GM23248 (cell line): Measurements from ENCODE around the gene IFT20. TPM values are rescaled to one million over a fixed set of nuclear protein-coding genes. Genes with fewer than 3 reads are reported as not detected.
A peak's percentile ranks its signal among the peaks of the same experiment; 100 is the strongest.

ENCODE experiments used
- DNase-seq: peaks from one replicate; pipeline ENCODE4 v3.0.0-alpha.2; 2015
- H2AFZ ChIP-seq: fragments of 200-600 bp; sonication (generic); 2 replicates; pipeline ENCODE4 v1.6.1; 2016; ENCODE audit warnings: antibody characterized with exemption
- H3F3A ChIP-seq: fragments of 200-600 bp; sonication (generic); 2 replicates; pipeline ENCODE4 v1.6.1; 2016; ENCODE audit warnings: mild to moderate bottlenecking, antibody characterized with exemption, mixed run types; ENCODE audit not compliant: insufficient read depth
- H3K27ac ChIP-seq: fragments of 200-600 bp; sonication (generic); 2 replicates; pipeline ENCODE4 v1.5.1; 2016; ENCODE audit warnings: mild to moderate bottlenecking
- H3K27me3 ChIP-seq: fragments of 200-600 bp; sonication (generic); replicated peaks from 2 replicates; pipeline ENCODE4 v1.6.1; 2016; ENCODE audit warnings: mild to moderate bottlenecking; ENCODE audit not compliant: insufficient read depth
- H3K36me3 ChIP-seq: fragments of 200-600 bp; sonication (generic); 2 replicates; pipeline ENCODE4 v1.6.1; 2016; ENCODE audit warnings: low read depth, mild to moderate bottlenecking
- H3K4me1 ChIP-seq: fragments of 200-600 bp; sonication (generic); 2 replicates; pipeline ENCODE4 v1.6.1; 2016; ENCODE audit warnings: mild to moderate bottlenecking; ENCODE audit not compliant: insufficient read depth
- H3K4me2 ChIP-seq: fragments of 200-600 bp; sonication (generic); one replicate; pipeline ENCODE4 v1.6.1; 2016; ENCODE audit warnings: mild to moderate bottlenecking; ENCODE audit not compliant: unreplicated experiment
- H3K4me3 ChIP-seq: fragments of 200-600 bp; sonication (generic); 2 replicates; pipeline ENCODE4 v1.5.1; 2016; ENCODE audit warnings: mild to moderate bottlenecking
- H3K79me2 ChIP-seq: fragments of 200-600 bp; sonication (generic); 2 replicates; pipeline ENCODE4 v1.6.1; 2016; ENCODE audit warnings: mild to moderate bottlenecking; ENCODE audit not compliant: insufficient read depth
- H3K9ac ChIP-seq: fragments of 200-600 bp; sonication (generic); 2 replicates; pipeline ENCODE4 v1.6.1; 2016; ENCODE audit warnings: mild to moderate bottlenecking
- H3K9me2 ChIP-seq: fragments of 200-600 bp; sonication (generic); 2 replicates; pipeline ENCODE4 v1.6.1; 2016; ENCODE audit warnings: mixed run types, mild to moderate bottlenecking, moderate library complexity; ENCODE audit not compliant: insufficient read depth
- H3K9me3 ChIP-seq: fragments of 200-600 bp; sonication (generic); one replicate; pipeline ENCODE4 v1.6.1; 2017; ENCODE audit warnings: low read depth
- H4K20me1 ChIP-seq: fragments of 200-600 bp; sonication (generic); 2 replicates; pipeline ENCODE4 v1.6.0; 2016; ENCODE audit not compliant: insufficient read depth
- EZH2 ChIP-seq: fragments of 200-600 bp; sonication (generic); IDR thresholded peaks from 2 replicates; pipeline ENCODE4 v1.6.1; 2018; ENCODE audit warnings: antibody characterized with exemption, mild to moderate bottlenecking; ENCODE audit not compliant: insufficient read depth, poor library complexity, severe bottlenecking
- EZH2phosphoT487 ChIP-seq: fragments of 200-600 bp; sonication (generic); IDR thresholded peaks from 2 replicates; pipeline ENCODE4 v1.6.1; 2018; ENCODE audit warnings: antibody characterized with exemption, moderate library complexity, mild to moderate bottlenecking, low read depth; ENCODE audit not compliant: insufficient read depth
- WGBS, 2 experiments: methylation state at CpG; one replicate each; pipeline ENCODE4 v1.1.6; 2015 to 2017; ENCODE audit warnings: low lambda C conversion rate in 2 of 2, low coverage in 1 of 2; ENCODE audit errors: missing lambda C conversion rate in 2 of 2; 5-methylcytosine and 5-hydroxymethylcytosine counted together
- in situ Hi-C: fragments of 300-500 bp; cut with MboI; formaldehyde crosslinking; loops from 2 replicates; pipeline ENCODE4 v1.15.0; 2020
- polyA plus RNA-seq: library from polyadenylated mRNA; unstranded; fragments of >200 nt; fragmentation: Nextera tagmentation; extraction: Ambion mirVana; gene quantifications from 2 replicates; pipeline ENCODE4 v1.2.1, GENCODE V29; 2016
- total RNA-seq: library from RNA; depleted of rRNA; stranded (reverse); fragments of >200 nt; shearing (Covaris generic); gene quantifications from 2 replicates; pipeline ENCODE4 v1.2.3, GENCODE V29; 2014

IFT20 gene
- total and polyA plus RNA-seq, 2 experiments from 2014 or later = 80.5 to 111 TPM

- WGBS, 2 experiments = 85 to 94% methylated on average over 9 of the region's 9 CpGs
- TF ChIP-seq EZH2phosphoT487 (no peak), EZH2 (no peak)
- H4K20me1 ChIP-seq = no peaks in the 10 kb centered on the region
- no peak overlapping the region for H2AFZ ChIP-seq
- peak; percentile 24 for DNase-seq
- no peak overlapping the region for H3K9ac ChIP-seq
- no peak overlapping the region for H3K4me3 ChIP-seq
- in situ Hi-C loops = no loop called here
- H3K4me2 ChIP-seq = no peak overlapping the region
- no peaks in the 10 kb centered on the region for H3K9me3 ChIP-seq
- H3K4me1 ChIP-seq = no peaks in the 10 kb centered on the region
- peaks cover 14% of the 10 kb centered on the region; the same call in 1 of the 2 replicates for H3F3A ChIP-seq
- H3K36me3 ChIP-seq = peaks cover 11% of the 10 kb centered on the region; the same call in 1 of the 2 replicates
- H3K79me2 ChIP-seq = peaks cover 26% of the 10 kb centered on the region
- no peak overlapping the region for H3K27ac ChIP-seq
- no peaks in the 10 kb centered on the region for H3K9me2 ChIP-seq
- H3K27me3 ChIP-seq = no peaks in the 10 kb centered on the region
Measured at GRCh38 chr17:28327031-28327607, 8.2 kb downstream of the IFT20 start.

DNA sequence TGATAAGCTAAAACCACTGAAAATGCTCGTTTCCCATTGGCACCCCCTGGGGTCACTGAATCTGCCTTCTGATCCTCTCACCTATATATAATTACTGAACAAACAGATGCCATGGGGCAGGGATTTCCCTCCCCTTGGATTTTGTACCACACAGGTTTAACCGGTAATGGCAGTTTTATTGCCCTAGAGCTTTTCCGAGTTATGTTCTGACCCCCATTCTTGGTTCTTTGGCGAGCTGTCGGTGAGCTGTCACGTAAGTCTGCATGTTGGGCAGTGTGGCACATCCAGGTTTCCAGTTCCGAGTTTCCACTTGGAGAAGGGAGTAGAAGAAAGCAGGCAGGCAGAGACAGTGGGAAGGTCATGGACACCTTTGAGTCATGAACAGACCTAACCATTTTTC, 9.2 kb downstream of the IFT20 start:
- H3K4me2 ChIP-seq = no peak overlapping the region
- no peaks in the 10 kb centered on the region for H3K9me2 ChIP-seq
- H3K79me2 ChIP-seq = peaks cover 16% of the 10 kb centered on the region
- H3K9ac ChIP-seq = no peak overlapping the region
- H3K36me3 ChIP-seq = peaks cover 11% of the 10 kb centered on the region; the same call in 1 of the 2 replicates
- TF ChIP-seq EZH2phosphoT487 = no peak
- TF ChIP-seq EZH2 = no peak
- no peak overlapping the region for H3K4me3 ChIP-seq
- H3K9me3 ChIP-seq = no peaks in the 10 kb centered on the region
- 97 to 98% methylated on average over 7 of the region's 7 CpGs for WGBS, 2 experiments
- no peak overlapping the region for H2AFZ ChIP-seq
- no peak overlapping the region for H3K27ac ChIP-seq
- no peak for DNase-seq
- H3K4me1 ChIP-seq = no peaks in the 10 kb centered on the region
- in situ Hi-C loops = no loop called here
- H4K20me1 ChIP-seq = no peaks in the 10 kb centered on the region
- H3F3A ChIP-seq = peaks cover 14% of the 10 kb centered on the region; the same call in 1 of the 2 replicates
- no peaks in the 10 kb centered on the region for H3K27me3 ChIP-seq

- H3K4me1 ChIP-seq = no peaks in the 10 kb centered on the region
- H3F3A ChIP-seq = peaks cover 14% of the 10 kb centered on the region; the same call in 1 of the 2 replicates
- peaks cover 10% of the 10 kb centered on the region for H3K79me2 ChIP-seq
- DNase-seq = no peak
- no peak overlapping the region for H2AFZ ChIP-seq
- in situ Hi-C loops = no loop called here
- no peaks in the 10 kb centered on the region for H3K27me3 ChIP-seq
- H3K9me3 ChIP-seq = no peaks in the 10 kb centered on the region
- H3K9me2 ChIP-seq = no peaks in the 10 kb centered on the region
- H3K4me3 ChIP-seq = no peak overlapping the region
- H3K27ac ChIP-seq = no peak overlapping the region
- no peak overlapping the region for H3K4me2 ChIP-seq
- no peak overlapping the region for H3K9ac ChIP-seq
- H4K20me1 ChIP-seq = no peaks in the 10 kb centered on the region
- 61 to 66% methylated on average over 5 of the region's 5 CpGs for WGBS, 2 experiments
- H3K36me3 ChIP-seq = peaks cover 11% of the 10 kb centered on the region; the same call in 1 of the 2 replicates
- TF ChIP-seq EZH2phosphoT487 (no peak), EZH2 (no peak)
Measured at GRCh38 chr17:28325211-28325610, 10.1 kb downstream of the IFT20 start.

GRCh38 chr17:28324781-28325180, 10.5 kb downstream of the IFT20 start:
- peaks cover 10% of the 10 kb centered on the region; the same call in 1 of the 2 replicates for H3K79me2 ChIP-seq
- peaks cover 14% of the 10 kb centered on the region; the same call in 1 of the 2 replicates for H3F3A ChIP-seq
- TF ChIP-seq EZH2phosphoT487 (no peak), EZH2 (no peak)
- in situ Hi-C loops = no loop called here
- no peaks in the 10 kb centered on the region for H3K27me3 ChIP-seq
- H3K9me3 ChIP-seq = no peaks in the 10 kb centered on the region
- H3K27ac ChIP-seq = no peak overlapping the region
- H3K36me3 ChIP-seq = peaks cover 11% of the 10 kb centered on the region; the same call in 1 of the 2 replicates
- DNase-seq = no peak
- H3K9ac ChIP-seq = no peak overlapping the region
- H3K4me3 ChIP-seq = no peak overlapping the region
- WGBS, 2 experiments = 88 to 92% methylated on average over 3 of the region's 3 CpGs
- 0 out of 2 replicates have a peak, but pooled peaks cover 4% of the 10 kb centered on the region for H3K4me1 ChIP-seq
- no peaks in the 10 kb centered on the region for H3K9me2 ChIP-seq
- H4K20me1 ChIP-seq = no peaks in the 10 kb centered on the region
- H2AFZ ChIP-seq = no peak overlapping the region
- H3K4me2 ChIP-seq = no peak overlapping the region
